Fibroblast of the conjunctiva (primary cell): Measurements from ENCODE around the gene DNAH6.
A peak's percentile ranks its signal among the peaks of the same experiment; 100 is the strongest.

Experiments
- DNase-seq: peaks from one replicate; pipeline ENCODE4 v3.0.0-alpha.2; 2010; ENCODE audit warnings: low read depth

The DNAH6 gene

GRCh38 chr2:84516234-84516986, at the start of gene DNAH6:
DNAH6 (plus strand) TSS chr2:84516498; CDS start chr2:84517827, 1,329 bp downstream.
- peak; percentile 94 for DNase-seq

- no peak for DNase-seq
Observed at GRCh38 chr2:84467389-84467788, 48.9 kb upstream of the DNAH6 start.

GRCh38 chr2:84472423-84472822, 43.9 kb upstream of the DNAH6 start:
- peak; percentile 49 for DNase-seq

- DNase-seq, result no peak
Observed at GRCh38 chr2:84472856-84473565, 43.3 kb upstream of the DNAH6 start.

- no peak for DNase-seq
Observed at GRCh38 chr2:84474176-84474575, 42.1 kb upstream of the DNAH6 start.

- DNase-seq, result no peak
Observed at GRCh38 chr2:84477886-84478285, 38.4 kb upstream of the DNAH6 start.

- no peak for DNase-seq
Observed at GRCh38 chr2:84478867-84479266, 37.4 kb upstream of the DNAH6 start.

- DNase-seq, result no peak
Observed at GRCh38 chr2:84481702-84482101, 34.6 kb upstream of the DNAH6 start.

GRCh38 chr2:84482603-84483002, 33.7 kb upstream of the DNAH6 start:
- no peak for DNase-seq

GRCh38 chr2:84483320-84483719, 33.0 kb upstream of the DNAH6 start:
- no peak for DNase-seq

- DNase-seq, result peak; percentile 10
Observed at GRCh38 chr2:84486441-84487115, 29.7 kb upstream of the DNAH6 start.

- no peak for DNase-seq
Observed at GRCh38 chr2:84487298-84487996, 28.9 kb upstream of the DNAH6 start.

GRCh38 chr2:84491256-84491655, 25.0 kb upstream of the DNAH6 start:
- no peak for DNase-seq

- DNase-seq, result no peak
Observed at GRCh38 chr2:84491741-84492140, 24.6 kb upstream of the DNAH6 start.

GRCh38 chr2:84492571-84492970, 23.7 kb upstream of the DNAH6 start:
- DNase-seq, result no peak

GRCh38 chr2:84493514-84493913, 22.8 kb upstream of the DNAH6 start:
- peak; percentile 53 for DNase-seq

GRCh38 chr2:84494070-84494469, 22.2 kb upstream of the DNAH6 start:
- no peak for DNase-seq

- peak; percentile 72 for DNase-seq
Observed at GRCh38 chr2:84495539-84496146, 20.7 kb upstream of the DNAH6 start.

- DNase-seq, result no peak
Observed at GRCh38 chr2:84496386-84496785, 19.9 kb upstream of the DNAH6 start.

- no peak for DNase-seq
Observed at GRCh38 chr2:84497285-84497684, 19.0 kb upstream of the DNAH6 start.

GRCh38 chr2:84498150-84498799, 18.0 kb upstream of the DNAH6 start:
- DNase-seq, result no peak
